ENCODE results near the gene NRXN3.

- TF ChIP-seq, protein P1, sequence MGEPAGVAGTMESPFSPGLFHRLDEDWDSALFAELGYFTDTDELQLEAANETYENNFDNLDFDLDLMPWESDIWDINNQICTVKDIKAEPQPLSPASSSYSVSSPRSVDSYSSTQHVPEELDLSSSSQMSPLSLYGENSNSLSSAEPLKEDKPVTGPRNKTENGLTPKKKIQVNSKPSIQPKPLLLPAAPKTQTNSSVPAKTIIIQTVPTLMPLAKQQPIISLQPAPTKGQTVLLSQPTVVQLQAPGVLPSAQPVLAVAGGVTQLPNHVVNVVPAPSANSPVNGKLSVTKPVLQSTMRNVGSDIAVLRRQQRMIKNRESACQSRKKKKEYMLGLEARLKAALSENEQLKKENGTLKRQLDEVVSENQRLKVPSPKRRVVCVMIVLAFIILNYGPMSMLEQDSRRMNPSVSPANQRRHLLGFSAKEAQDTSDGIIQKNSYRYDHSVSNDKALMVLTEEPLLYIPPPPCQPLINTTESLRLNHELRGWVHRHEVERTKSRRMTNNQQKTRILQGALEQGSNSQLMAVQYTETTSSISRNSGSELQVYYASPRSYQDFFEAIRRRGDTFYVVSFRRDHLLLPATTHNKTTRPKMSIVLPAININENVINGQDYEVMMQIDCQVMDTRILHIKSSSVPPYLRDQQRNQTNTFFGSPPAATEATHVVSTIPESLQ (CRISPR knock-in tag; conservative IDR thresholded peaks at IDR 0.05), result no peak
- TF ChIP-seq, protein P2, sequence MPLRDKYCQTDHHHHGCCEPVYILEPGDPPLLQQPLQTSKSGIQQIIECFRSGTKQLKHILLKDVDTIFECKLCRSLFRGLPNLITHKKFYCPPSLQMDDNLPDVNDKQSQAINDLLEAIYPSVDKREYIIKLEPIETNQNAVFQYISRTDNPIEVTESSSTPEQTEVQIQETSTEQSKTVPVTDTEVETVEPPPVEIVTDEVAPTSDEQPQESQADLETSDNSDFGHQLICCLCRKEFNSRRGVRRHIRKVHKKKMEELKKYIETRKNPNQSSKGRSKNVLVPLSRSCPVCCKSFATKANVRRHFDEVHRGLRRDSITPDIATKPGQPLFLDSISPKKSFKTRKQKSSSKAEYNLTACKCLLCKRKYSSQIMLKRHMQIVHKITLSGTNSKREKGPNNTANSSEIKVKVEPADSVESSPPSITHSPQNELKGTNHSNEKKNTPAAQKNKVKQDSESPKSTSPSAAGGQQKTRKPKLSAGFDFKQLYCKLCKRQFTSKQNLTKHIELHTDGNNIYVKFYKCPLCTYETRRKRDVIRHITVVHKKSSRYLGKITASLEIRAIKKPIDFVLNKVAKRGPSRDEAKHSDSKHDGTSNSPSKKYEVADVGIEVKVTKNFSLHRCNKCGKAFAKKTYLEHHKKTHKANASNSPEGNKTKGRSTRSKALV (CRISPR knock-in tag; IDR thresholded peaks at IDR 0.05), result no peak
- TF ChIP-seq MAFF (IDR thresholded peaks at IDR 0.05; ENCODE audit: low read depth, low read length), result no peak
- no peak for TF ChIP-seq ZBTB33 (CRISPR knock-in tag; IDR thresholded peaks at IDR 0.05)
- no peak for TF ChIP-seq ZNF224 (CRISPR knock-in tag; IDR thresholded peaks at IDR 0.05)
Measured at GRCh38 chr14:78725086-78725485, 554.9 kb downstream of the NRXN3 start.

All from HepG2 (cell line).